ENCODE measurements around the gene MPND. TPM values are rescaled to one million over a fixed set of nuclear protein-coding genes. Genes with fewer than 3 reads are reported as not detected.

Gene MPND
- total RNA-seq, 2 donors from 2014 or later = 51.5 to 55.9 TPM

DNA sequence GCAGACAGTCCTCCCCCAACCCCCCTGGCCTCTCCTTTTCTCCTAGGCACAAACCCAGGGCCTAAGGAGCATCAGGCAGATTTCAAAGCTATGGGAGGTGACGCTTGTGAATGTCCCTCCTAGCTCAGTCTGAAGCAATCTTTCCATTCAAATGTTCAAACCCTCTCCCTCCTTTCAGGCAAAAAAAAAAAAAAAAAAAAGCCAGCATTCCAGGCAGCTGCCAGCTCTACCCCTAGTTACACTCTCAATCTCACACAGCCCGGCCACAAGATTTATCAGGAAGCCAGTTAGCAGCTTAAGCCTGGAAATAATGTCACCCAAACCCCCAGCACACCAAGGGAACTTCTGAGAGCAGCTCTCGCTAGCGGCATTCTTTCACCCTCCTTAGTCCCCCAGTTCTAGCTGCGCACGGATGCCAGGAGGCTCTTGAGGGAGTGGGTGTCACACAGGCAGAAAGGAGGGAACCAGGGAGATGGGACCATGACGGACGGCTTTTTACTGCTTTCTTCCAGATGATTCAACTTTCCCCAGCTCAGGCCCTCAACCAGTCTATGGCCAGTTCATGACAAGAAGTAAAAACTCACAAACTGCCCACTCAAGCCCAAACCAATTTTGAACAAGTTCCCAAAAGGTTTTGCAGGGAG lies 50.7 kb downstream of the MPND start:
- peak overlapping the region; percentile 1 for H3K4me3 ChIP-seq (ENCODE audit: low read length)
- DNase-seq = peak; percentile 59
- peaks cover 27% of the 10 kb centered on the region for H3K4me1 ChIP-seq (ENCODE audit: control insufficient read depth, insufficient read depth, low read length)
- H3K36me3 ChIP-seq (ENCODE audit: control insufficient read depth, insufficient read depth, low read length) = peaks cover 23% of the 10 kb centered on the region
- 37 to 54% methylated on average over 3 to 8 of the region's 8 CpGs for WGBS, 2 experiments (ENCODE audit: insufficient coverage in 1 of 2, insufficient read length in 1 of 2)
- peaks cover 48% of the 10 kb centered on the region for H3K4me1 Mint-ChIP-seq
- no peaks in the 10 kb centered on the region for H3K9me3 ChIP-seq (ENCODE audit: control insufficient read depth, low read length)
- H3K27ac Mint-ChIP-seq = peak overlapping the region; percentile 84
- no peaks in the 10 kb centered on the region for H3K27me3 ChIP-seq (ENCODE audit: control insufficient read depth, insufficient read depth, low read length, poor library complexity, severe bottlenecking)
- peak overlapping the region; percentile 80 for H3K27ac ChIP-seq (ENCODE audit: low read depth, low read length)
- no peak overlapping the region for H3K4me3 Mint-ChIP-seq
- peaks cover 16% of the 10 kb centered on the region for H3K36me3 Mint-ChIP-seq (ENCODE audit: low read depth)
- H3K9ac ChIP-seq (ENCODE audit: extremely low read depth, low read length, poor library complexity, severe bottlenecking) = peak overlapping the region; percentile 35
- no peaks in the 10 kb centered on the region for H3K27me3 Mint-ChIP-seq (ENCODE audit: insufficient read depth)
- no peak for TF ChIP-seq CTCF (conservative IDR thresholded peaks at IDR 0.05)
- H3K9me3 Mint-ChIP-seq = no peaks in the 10 kb centered on the region

- H3K9me3 ChIP-seq (ENCODE audit: control insufficient read depth, low read length) = no peaks in the 10 kb centered on the region
- H3K27me3 Mint-ChIP-seq (ENCODE audit: insufficient read depth) = no peaks in the 10 kb centered on the region
- no peaks in the 10 kb centered on the region for H3K27me3 ChIP-seq (ENCODE audit: control insufficient read depth, insufficient read depth, low read length, poor library complexity, severe bottlenecking)
- peak; percentile 44 for DNase-seq
- H3K4me3 ChIP-seq (ENCODE audit: low read length) = no peak overlapping the region
- H3K27ac Mint-ChIP-seq = no peak overlapping the region
- peak overlapping the region; percentile 19 for H3K27ac ChIP-seq (ENCODE audit: low read depth, low read length)
- H3K4me1 ChIP-seq (ENCODE audit: control insufficient read depth, insufficient read depth, low read length) = peaks cover 7% of the 10 kb centered on the region
- TF ChIP-seq CTCF (conservative IDR thresholded peaks at IDR 0.05) = no peak
- 92 to 94% methylated on average over 14 to 15 of the region's 15 CpGs for WGBS, 2 experiments (ENCODE audit: insufficient coverage in 1 of 2, insufficient read length in 1 of 2)
- peaks cover 32% of the 10 kb centered on the region for H3K4me1 Mint-ChIP-seq
- no peaks in the 10 kb centered on the region for H3K9me3 Mint-ChIP-seq
- peaks cover 21% of the 10 kb centered on the region for H3K36me3 ChIP-seq (ENCODE audit: control insufficient read depth, insufficient read depth, low read length)
- H3K9ac ChIP-seq (ENCODE audit: extremely low read depth, low read length, poor library complexity, severe bottlenecking) = no peak overlapping the region
- H3K36me3 Mint-ChIP-seq (ENCODE audit: low read depth) = peaks cover 16% of the 10 kb centered on the region
- no peak overlapping the region for H3K4me3 Mint-ChIP-seq
Measured at GRCh38 chr19:4396949-4397783, 53.8 kb downstream of the MPND start.

- peak overlapping the region; percentile 98 for H3K4me3 ChIP-seq (ENCODE audit: low read length)
- no peaks in the 10 kb centered on the region for H3K9me3 ChIP-seq (ENCODE audit: control insufficient read depth, low read length)
- peaks cover 22% of the 10 kb centered on the region for H3K36me3 Mint-ChIP-seq (ENCODE audit: low read depth)
- peak overlapping the region; percentile 80 for H3K9ac ChIP-seq (ENCODE audit: extremely low read depth, low read length, poor library complexity, severe bottlenecking)
- H3K27ac Mint-ChIP-seq = peak overlapping the region; percentile 89
- H3K4me1 ChIP-seq (ENCODE audit: control insufficient read depth, insufficient read depth, low read length) = no peaks in the 10 kb centered on the region
- H3K9me3 Mint-ChIP-seq = no peaks in the 10 kb centered on the region
- H3K27me3 Mint-ChIP-seq (ENCODE audit: insufficient read depth) = no peaks in the 10 kb centered on the region
- peaks cover 31% of the 10 kb centered on the region for H3K4me1 Mint-ChIP-seq
- 0% methylated on average over 4 to 12 of the region's 12 CpGs for WGBS, 2 experiments (ENCODE audit: insufficient coverage in 1 of 2, insufficient read length in 1 of 2)
- no peaks in the 10 kb centered on the region for H3K27me3 ChIP-seq (ENCODE audit: control insufficient read depth, insufficient read depth, low read length, poor library complexity, severe bottlenecking)
- DNase-seq = peak; percentile 71
- H3K27ac ChIP-seq (ENCODE audit: low read depth, low read length) = peak overlapping the region; percentile 50
- TF ChIP-seq CTCF (conservative IDR thresholded peaks at IDR 0.05) = no peak
- H3K4me3 Mint-ChIP-seq = peak overlapping the region; percentile 78
- H3K36me3 ChIP-seq (ENCODE audit: control insufficient read depth, insufficient read depth, low read length) = peaks cover 21% of the 10 kb centered on the region
Measured at GRCh38 chr19:4399812-4400134, 56.4 kb downstream of the MPND start.
